Activated naive CD4-positive, alpha-beta T cell treated with anti-CD3 and anti-CD28 coated beads, Interleukin-2, amount 50 U/mL, for 24 hours (primary cell): ENCODE results near the gene INS.
"Not testable (repeated sequence)": the region's sequence is repeated elsewhere in the genome, so short reads cannot be mapped to it uniquely, and the experiment has no call there.

Experiments used
- H3K27ac Mint-ChIP-seq: one replicate; pipeline ENCODE4 v1.8.0; 2021; ENCODE audit warnings: mild to moderate bottlenecking, mixed read lengths
- H3K27me3 Mint-ChIP-seq: one replicate; pipeline ENCODE4 v1.8.0; 2021; ENCODE audit warnings: mixed read lengths
- H3K36me3 Mint-ChIP-seq: one replicate; pipeline ENCODE4 v1.8.0; 2021; ENCODE audit warnings: mixed read lengths
- H3K4me1 Mint-ChIP-seq: one replicate; pipeline ENCODE4 v1.8.0; 2021; ENCODE audit warnings: mixed read lengths
- H3K4me3 Mint-ChIP-seq: one replicate; pipeline ENCODE4 v1.8.0; 2021; ENCODE audit warnings: mild to moderate bottlenecking, mixed read lengths
- H3K9me3 Mint-ChIP-seq: one replicate; pipeline ENCODE4 v1.8.0; 2021; ENCODE audit warnings: mixed read lengths

INS gene

GRCh38 chr11:2201542-2201941 is 40.5 kb upstream of the INS start:
- H3K27me3 Mint-ChIP-seq, result no peaks in the 10 kb centered on the region
- no peaks in the 10 kb centered on the region for H3K9me3 Mint-ChIP-seq
- H3K4me3 Mint-ChIP-seq, result no peak overlapping the region
- peaks cover 4% of the 10 kb centered on the region for H3K4me1 Mint-ChIP-seq
- H3K36me3 Mint-ChIP-seq, result no peaks in the 10 kb centered on the region
- H3K27ac Mint-ChIP-seq, result no peak overlapping the region

GRCh38 chr11:2200957-2201519 is 40.0 kb upstream of the INS start:
- Mint-ChIP-seq H3K27me3 (no peaks in the 10 kb centered on the region), H3K36me3 (no peaks in the 10 kb centered on the region), H3K4me3 (no peak overlapping the region), H3K9me3 (no peaks in the 10 kb centered on the region), H3K27ac (no peak overlapping the region), H3K4me1 (peaks cover 4% of the 10 kb centered on the region)

- Mint-ChIP-seq H3K27me3 (no peaks in the 10 kb centered on the region), H3K36me3 (no peaks in the 10 kb centered on the region), H3K4me3 (no peak overlapping the region), H3K4me1 (peaks cover 4% of the 10 kb centered on the region), H3K9me3 (no peaks in the 10 kb centered on the region), H3K27ac (no peak overlapping the region)
Observed at GRCh38 chr11:2200536-2200935, 39.5 kb upstream of the INS start.

GRCh38 chr11:2199466-2200341 is 38.7 kb upstream of the INS start:
- Mint-ChIP-seq H3K4me1 (peaks cover 4% of the 10 kb centered on the region), H3K9me3 (no peaks in the 10 kb centered on the region), H3K27me3 (no peaks in the 10 kb centered on the region), H3K27ac (no peak overlapping the region), H3K36me3 (no peaks in the 10 kb centered on the region), H3K4me3 (no peak overlapping the region)

- H3K27me3 Mint-ChIP-seq, result no peaks in the 10 kb centered on the region
- H3K9me3 Mint-ChIP-seq, result no peaks in the 10 kb centered on the region
- peaks cover 4% of the 10 kb centered on the region for H3K4me1 Mint-ChIP-seq
- no peak overlapping the region for H3K4me3 Mint-ChIP-seq
- no peak overlapping the region for H3K27ac Mint-ChIP-seq
- no peaks in the 10 kb centered on the region for H3K36me3 Mint-ChIP-seq
Observed at GRCh38 chr11:2198621-2199365, 37.8 kb upstream of the INS start.

GRCh38 chr11:2197771-2198520 is 36.9 kb upstream of the INS start:
- no peak overlapping the region for H3K27ac Mint-ChIP-seq
- H3K4me1 Mint-ChIP-seq, result peaks cover 4% of the 10 kb centered on the region
- no peaks in the 10 kb centered on the region for H3K27me3 Mint-ChIP-seq
- no peak overlapping the region for H3K4me3 Mint-ChIP-seq
- H3K9me3 Mint-ChIP-seq, result no peaks in the 10 kb centered on the region
- no peaks in the 10 kb centered on the region for H3K36me3 Mint-ChIP-seq

GRCh38 chr11:2196970-2197770 is 36.2 kb upstream of the INS start:
- peaks cover 4% of the 10 kb centered on the region for H3K4me1 Mint-ChIP-seq
- H3K4me3 Mint-ChIP-seq, result no peak overlapping the region
- H3K27ac Mint-ChIP-seq, result no peak overlapping the region
- H3K9me3 Mint-ChIP-seq, result no peaks in the 10 kb centered on the region
- no peaks in the 10 kb centered on the region for H3K27me3 Mint-ChIP-seq
- no peaks in the 10 kb centered on the region for H3K36me3 Mint-ChIP-seq

- Mint-ChIP-seq H3K4me3 (no peak overlapping the region), H3K27me3 (no peaks in the 10 kb centered on the region), H3K9me3 (no peaks in the 10 kb centered on the region), H3K27ac (no peak overlapping the region), H3K4me1 (peaks cover 4% of the 10 kb centered on the region), H3K36me3 (no peaks in the 10 kb centered on the region)
Observed at GRCh38 chr11:2195756-2196088, 34.7 kb upstream of the INS start.

- peaks cover 4% of the 10 kb centered on the region for H3K4me1 Mint-ChIP-seq
- H3K4me3 Mint-ChIP-seq, result no peak overlapping the region
- H3K27me3 Mint-ChIP-seq, result peaks cover 2% of the 10 kb centered on the region
- no peaks in the 10 kb centered on the region for H3K9me3 Mint-ChIP-seq
- H3K27ac Mint-ChIP-seq, result no peak overlapping the region
- H3K36me3 Mint-ChIP-seq, result no peaks in the 10 kb centered on the region
Observed at GRCh38 chr11:2194877-2195755, 34.1 kb upstream of the INS start.

GRCh38 chr11:2193888-2194595 is 33.0 kb upstream of the INS start:
- H3K4me3 Mint-ChIP-seq, H3K4me1 Mint-ChIP-seq, H3K36me3 Mint-ChIP-seq, H3K27ac Mint-ChIP-seq, H3K27me3 Mint-ChIP-seq, H3K9me3 Mint-ChIP-seq: not testable (repeated sequence)

GRCh38 chr11:2193099-2193887 is 32.3 kb upstream of the INS start:
- Mint-ChIP-seq H3K27ac (no peak overlapping the region), H3K9me3 (no peaks in the 10 kb centered on the region), H3K4me3 (no peak overlapping the region), H3K27me3 (peaks cover 2% of the 10 kb centered on the region), H3K36me3 (no peaks in the 10 kb centered on the region), H3K4me1 (peaks cover 4% of the 10 kb centered on the region)

- no peaks in the 10 kb centered on the region for H3K36me3 Mint-ChIP-seq
- H3K4me3 Mint-ChIP-seq, result no peak overlapping the region
- H3K27me3 Mint-ChIP-seq, result peaks cover 2% of the 10 kb centered on the region
- H3K27ac Mint-ChIP-seq, result no peak overlapping the region
- no peaks in the 10 kb centered on the region for H3K9me3 Mint-ChIP-seq
- peaks cover 4% of the 10 kb centered on the region for H3K4me1 Mint-ChIP-seq
Observed at GRCh38 chr11:2192435-2192834, 31.4 kb upstream of the INS start.

- no peaks in the 10 kb centered on the region for H3K9me3 Mint-ChIP-seq
- H3K4me3 Mint-ChIP-seq, result no peak overlapping the region
- H3K36me3 Mint-ChIP-seq, result no peaks in the 10 kb centered on the region
- no peak overlapping the region for H3K27ac Mint-ChIP-seq
- peaks cover 2% of the 10 kb centered on the region for H3K4me1 Mint-ChIP-seq
- H3K27me3 Mint-ChIP-seq, result peaks cover 2% of the 10 kb centered on the region
Observed at GRCh38 chr11:2191883-2192282, 30.9 kb upstream of the INS start.
